Common myeloid progenitor, CD34-positive (primary cell): ENCODE measurements around the gene SKIDA1.
A peak's percentile ranks its signal among the peaks of the same experiment; 100 is the strongest.

ENCODE experiments used
- CTCF ChIA-PET: fragments of 350-600 bp; sonication (Branson Sonifier 250); formaldehyde crosslinking; loops from one replicate; lab custom pipeline; 2021; ENCODE audit warnings: antibody characterized with exemption; lab: Charles Lee
- POLR2A ChIA-PET: fragments of 350-600 bp; sonication (Branson Sonifier 250); formaldehyde crosslinking; loops from one replicate; lab custom pipeline; 2021; ENCODE audit warnings: antibody characterized with exemption; lab: Charles Lee
- DNase-seq, 3 donors: peaks; one replicate each; pipeline versions ENCODE4 v3.0.0 to v3.0.0-alpha.2; 2013
- H3K27ac ChIP-seq, 2 experiments: 1 replicate in 1 of 2; 2 replicates in 1 of 2; pipeline ENCODE4 v1.7.0; 2013; ENCODE audit warnings: inconsistent platforms in 2 of 2, low read length in 2 of 2, mild to moderate bottlenecking in 2 of 2, low read depth in 1 of 2, moderate library complexity in 1 of 2; ENCODE audit not compliant: severe bottlenecking in 2 of 2, insufficient read depth in 1 of 2, poor library complexity in 1 of 2
- H3K27me3 ChIP-seq, 5 experiments: replicated peaks in 2 of 5; 1 replicate in 3 of 5; 2 replicates in 2 of 5; pipeline versions ENCODE4 v1.6.1 to v1.7.0; 2013; ENCODE audit warnings: low read length in 4 of 5, mild to moderate bottlenecking in 2 of 5, moderate library complexity in 2 of 5, inconsistent platforms in 1 of 5; ENCODE audit not compliant: insufficient read depth in 5 of 5, control insufficient read depth in 4 of 5
- H3K36me3 ChIP-seq, 4 experiments: 1 replicate in 2 of 4; 2 replicates in 2 of 4; pipeline versions ENCODE4 v1.6.1 to v1.7.0; 2013; ENCODE audit warnings: low read length in 3 of 4, control low read depth in 1 of 4, mild to moderate bottlenecking in 1 of 4; ENCODE audit not compliant: control insufficient read depth in 4 of 4, insufficient read depth in 4 of 4
- H3K4me1 ChIP-seq, 4 experiments: 1 replicate in 3 of 4; 2 replicates in 1 of 4; pipeline versions ENCODE4 v1.6.1 to v1.7.1; 2013; ENCODE audit warnings: low read length in 3 of 4, mild to moderate bottlenecking in 3 of 4, control low read depth in 1 of 4, inconsistent platforms in 1 of 4, moderate library complexity in 1 of 4; ENCODE audit not compliant: control insufficient read depth in 4 of 4, insufficient read depth in 4 of 4; ENCODE audit errors: control extremely low read depth in 1 of 4
- H3K4me3 ChIP-seq, 7 experiments: 1 replicate in 4 of 7; 2 replicates in 3 of 7; pipeline versions ENCODE4 v1.5.1 to v1.7.0; 2013; ENCODE audit warnings: mild to moderate bottlenecking in 7 of 7, low read length in 6 of 7, moderate library complexity in 6 of 7, inconsistent platforms in 2 of 7, low read depth in 2 of 7, control low read depth in 1 of 7; ENCODE audit not compliant: insufficient read depth in 4 of 7, control insufficient read depth in 1 of 7; ENCODE audit errors: extremely low read depth in 1 of 7
- H3K9me3 ChIP-seq, 5 experiments: 1 replicate in 4 of 5; 2 replicates in 1 of 5; pipeline versions ENCODE4 v1.6.1 to v1.7.1; 2013; ENCODE audit warnings: low read length in 4 of 5, mild to moderate bottlenecking in 2 of 5, inconsistent platforms in 1 of 5, low read depth in 1 of 5, moderate library complexity in 1 of 5; ENCODE audit not compliant: control insufficient read depth in 4 of 5, insufficient read depth in 2 of 5; ENCODE audit errors: control extremely low read depth in 1 of 5
- WGBS: methylation state at CpG from one replicate; pipeline ENCODE4 v1.1.5; 2013; ENCODE audit not compliant: insufficient coverage; 5-methylcytosine and 5-hydroxymethylcytosine counted together

SKIDA1 gene

DNA sequence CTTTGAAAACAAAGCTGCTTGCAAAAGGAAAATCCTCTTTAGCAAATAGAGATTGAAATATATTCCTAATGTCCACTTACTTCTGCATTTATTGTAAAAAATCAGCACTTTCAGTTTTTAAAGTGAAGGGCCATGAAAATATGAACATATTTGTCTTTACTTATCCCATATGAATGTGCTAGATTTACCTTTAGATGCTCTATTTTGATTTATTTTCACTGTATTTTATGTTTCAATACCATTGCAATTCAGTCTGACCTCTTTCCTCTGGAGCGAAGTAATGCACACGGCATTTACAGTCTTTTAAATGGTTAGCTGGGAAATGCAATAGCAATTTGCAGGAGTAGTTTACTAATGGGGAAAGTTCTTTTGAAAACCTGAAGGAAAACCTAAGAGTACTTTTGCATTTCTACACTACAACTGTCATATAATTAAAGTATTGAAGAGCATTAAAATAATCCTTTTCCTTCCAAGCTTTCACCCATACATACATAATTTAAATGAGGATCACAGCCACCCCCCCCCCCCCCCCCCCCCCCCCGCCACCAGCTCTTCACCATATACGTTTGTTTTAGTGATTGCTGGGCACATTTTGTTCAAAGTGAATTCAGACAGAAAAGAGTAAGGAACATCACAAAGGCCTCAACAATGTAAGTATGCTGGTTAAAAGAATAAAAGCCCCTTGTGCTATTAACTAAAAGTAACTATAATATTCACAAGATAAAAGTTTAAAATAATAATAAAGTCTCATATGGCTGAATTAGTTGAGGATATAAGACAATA, 3.5 kb downstream of the SKIDA1 start:
- Histone ChIP-seq H3K9me3 (no peaks in the 10 kb centered on the region), H3K27me3 (no peaks in the 10 kb centered on the region), H3K4me3 (peak overlapping the region in 1 of 7 experiments; percentile 39), H3K4me1 (peaks cover 29 to 77% (median 64%) of the 10 kb centered on the region in 4 experiments), H3K27ac (no peak overlapping the region), H3K36me3 (no peaks in the 10 kb centered on the region)
- POLR2A ChIA-PET, result no interaction called here
- CTCF ChIA-PET, result interaction anchor here (1.2 to 16.3 kb wide), 4 partner anchors 11 to 243 kb away, joined by 3 to 134 read pairs (median 6); partner anchors contain the start of gene MLLT10
- no CpG with 5 or more reads among the region's 4 CpGs for WGBS
- DNase-seq, result no peak

DNA sequence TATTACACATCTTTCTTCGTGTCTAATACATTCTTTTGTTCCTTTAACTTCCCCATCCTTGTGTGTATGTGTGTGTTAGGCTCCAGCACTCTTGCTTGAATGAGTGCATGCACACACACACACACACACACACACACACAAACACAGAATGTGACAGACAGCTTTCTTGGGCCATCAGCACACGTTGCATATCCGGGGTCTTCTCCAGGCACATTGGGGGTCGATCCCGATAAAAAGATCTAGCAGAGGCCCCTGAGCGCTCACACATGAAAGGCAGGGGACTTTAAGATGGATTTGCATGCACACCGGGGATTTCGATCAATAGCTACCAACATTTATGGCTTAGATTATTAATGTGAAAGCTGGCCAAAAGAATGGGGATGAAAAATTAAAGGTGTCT, 4.5 kb downstream of the SKIDA1 start:
- no peaks in the 10 kb centered on the region for H3K9me3 ChIP-seq
- POLR2A ChIA-PET, result no interaction called here
- no peak for DNase-seq
- no peaks in the 10 kb centered on the region for H3K27me3 ChIP-seq
- H3K4me1 ChIP-seq, result peaks cover 30 to 78% (median 68%) of the 10 kb centered on the region in 4 experiments
- 78% methylated on average over 5 of the region's 8 CpGs for WGBS
- H3K27ac ChIP-seq, result no peak overlapping the region
- H3K36me3 ChIP-seq, result no peaks in the 10 kb centered on the region
- no peak overlapping the region for H3K4me3 ChIP-seq
- CTCF ChIA-PET, result interaction anchor here (0.6 to 16.3 kb wide), 5 partner anchors 12 to 456 kb away, joined by 3 to 134 read pairs (median 5); partner anchors contain the start of gene MLLT10

- ChIA-PET CTCF (interaction anchor here (0.6 to 16.3 kb wide), 4 partner anchors 23 to 456 kb away, joined by 3 to 134 read pairs (median 5); no protein-coding TSS in a partner anchor), POLR2A (interaction anchor here (0.6 to 0.9 kb wide), 3 partner anchors 24 to 1067 kb away, joined by 3 to 5 read pairs (median 4); no protein-coding TSS in a partner anchor)
- DNase-seq, result no peak
- Histone ChIP-seq H3K36me3 (no peaks in the 10 kb centered on the region), H3K27me3 (no peaks in the 10 kb centered on the region), H3K9me3 (no peaks in the 10 kb centered on the region), H3K4me1 (peaks cover 35 to 81% (median 70%) of the 10 kb centered on the region in 4 experiments), H3K4me3 (peak overlapping the region in 3 of 7 experiments; percentile 14 to 96 (median 90)), H3K27ac (no peak overlapping the region)
Observed at GRCh38 chr10:21520509-21520908, 5.0 kb downstream of the SKIDA1 start.

- DNase-seq, result peak; percentile 61 to 83 (median 79)
- Histone ChIP-seq H3K27ac (peak overlapping the region in 1 of 2 experiments; percentile 63), H3K4me1 (peaks cover 35 to 83% (median 68%) of the 10 kb centered on the region in 4 experiments), H3K4me3 (peak overlapping the region in 6 of 7 experiments; percentile 73 to 96 (median 81)), H3K27me3 (no peaks in the 10 kb centered on the region), H3K36me3 (no peaks in the 10 kb centered on the region), H3K9me3 (no peaks in the 10 kb centered on the region)
- ChIA-PET POLR2A (interaction anchor here (0.6 to 0.9 kb wide), 3 partner anchors 23 to 1068 kb away, joined by 3 to 5 read pairs (median 4); no protein-coding TSS in a partner anchor), CTCF (interaction anchor here (1.0 to 16.3 kb wide), 3 partner anchors 22 to 169 kb away, joined by 3 to 134 read pairs (median 6); no protein-coding TSS in a partner anchor)
- 4% methylated on average over 11 of the region's 12 CpGs for WGBS
Observed at GRCh38 chr10:21519941-21520436, 5.5 kb downstream of the SKIDA1 start.

DNA sequence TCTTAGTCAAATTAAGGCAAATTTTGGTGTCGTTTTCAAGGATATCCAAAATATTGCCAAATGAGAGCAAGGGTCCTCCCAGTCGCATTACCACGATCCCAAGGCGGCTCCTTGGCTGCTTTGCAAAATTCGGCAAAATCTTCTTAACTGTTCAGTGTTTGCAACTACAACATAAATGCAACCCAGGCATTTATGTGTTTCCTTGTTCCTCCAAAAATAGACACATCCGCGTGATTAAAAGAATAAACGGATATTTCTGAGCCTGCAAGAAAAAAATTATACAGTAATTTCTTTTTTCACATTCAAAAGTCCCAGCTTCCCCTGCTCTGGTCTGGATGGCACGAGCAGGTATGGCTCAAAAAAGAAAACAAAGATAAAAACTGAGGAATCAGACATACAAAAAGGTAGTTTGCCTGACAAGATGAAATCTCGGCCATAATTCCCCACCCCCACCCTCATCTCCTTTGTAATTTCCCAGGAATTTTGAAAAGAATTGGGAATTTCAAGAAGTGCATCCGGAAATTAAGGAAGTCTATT, 6.0 kb downstream of the SKIDA1 start:
- H3K36me3 ChIP-seq, result no peaks in the 10 kb centered on the region
- no peaks in the 10 kb centered on the region for H3K27me3 ChIP-seq
- H3K4me3 ChIP-seq, result peak overlapping the region in 6 of 7 experiments; percentile 73 to 96 (median 81)
- H3K27ac ChIP-seq, result peak overlapping the region in 1 of 2 experiments; percentile 63
- 2% methylated on average over 6 of the region's 11 CpGs for WGBS
- DNase-seq, result no peak
- H3K4me1 ChIP-seq, result peaks cover 35 to 79% (median 65%) of the 10 kb centered on the region in 4 experiments
- no peaks in the 10 kb centered on the region for H3K9me3 ChIP-seq
- ChIA-PET POLR2A (interaction anchor here (0.6 to 2.0 kb wide), 3 partner anchors 23 to 442 kb away, joined by 4 to 8 read pairs (median 4); no protein-coding TSS in a partner anchor), CTCF (interaction anchor here (1.0 to 16.3 kb wide), 3 partner anchors 21 to 170 kb away, joined by 3 to 134 read pairs (median 6); no protein-coding TSS in a partner anchor)

GRCh38 chr10:21518641-21519396, 6.7 kb downstream of the SKIDA1 start:
- Histone ChIP-seq H3K9me3 (no peaks in the 10 kb centered on the region), H3K4me3 (peak overlapping the region; percentile 23 to 96 (median 81)), H3K36me3 (no peaks in the 10 kb centered on the region), H3K27me3 (no peaks in the 10 kb centered on the region), H3K4me1 (peaks cover 31 to 76% (median 60%) of the 10 kb centered on the region in 4 experiments), H3K27ac (peak overlapping the region; percentile 27 to 30)
- peak in 1 of 3 donors; percentile 35 for DNase-seq
- CTCF ChIA-PET, result interaction anchor here (0.6 to 16.3 kb wide), 7 partner anchors 11 to 73 kb away, joined by 3 to 134 read pairs (median 4); no protein-coding TSS in a partner anchor
- WGBS, result 0% methylated on average over 6 of the region's 16 CpGs
- POLR2A ChIA-PET, result interaction anchor here (0.6 to 2.0 kb wide), 3 partner anchors 17 to 441 kb away, joined by 3 to 8 read pairs (median 4); no protein-coding TSS in a partner anchor
